Right atrium auricular region (tissue), 2 donors: ENCODE data around the gene GSPT2. TPM values are rescaled to one million over a fixed set of nuclear protein-coding genes. Genes with fewer than 3 reads are reported as not detected.

Experiments
- DNase-seq: peaks from one replicate; pipeline ENCODE4 v3.0.0-alpha.2; 2019; ENCODE audit warnings: low spot score
- H3K27ac ChIP-seq, 2 donors: fragments of 200-600 bp; sonication (generic); 1 replicate in 1 of 2; 2 replicates in 1 of 2; pipeline ENCODE4 v1.5.1; 2016 to 2019
- H3K27me3 ChIP-seq, 2 donors: fragments of 200-600 bp; sonication (generic); one replicate each; pipeline versions ENCODE4 v1.5.1 to v1.6.0; 2017 to 2019
- H3K36me3 ChIP-seq: fragments of 200-600 bp; sonication (generic); one replicate; pipeline ENCODE4 v1.5.1; 2016
- H3K4me1 ChIP-seq, 2 donors: fragments of 200-600 bp; sonication (generic); one replicate each; pipeline versions ENCODE4 v1.5.1 to v1.6.0; 2017 to 2019
- H3K4me3 ChIP-seq, 2 donors: fragments of 200-600 bp; sonication (generic); 1 replicate in 1 of 2; 2 replicates in 1 of 2; pipeline ENCODE4 v1.5.1; 2017 to 2019; ENCODE audit warnings: mild to moderate bottlenecking in 1 of 2, moderate library complexity in 1 of 2
- H3K9me3 ChIP-seq, 2 donors: fragments of 200-600 bp; sonication (generic); one replicate each; pipeline ENCODE4 v1.5.1; 2019
- CTCF ChIP-seq, 2 donors: fragments of 200-600 bp; sonication (generic); IDR thresholded peaks; one replicate each; pipeline ENCODE4 v1.5.1; 2019; ENCODE audit warnings: antibody characterized with exemption in 2 of 2
- total RNA-seq, 2 donors: library from RNA; depleted of rRNA; stranded (reverse); fragments of >200 nt; gene quantifications; one replicate each; pipeline ENCODE4 v1.1.0, GENCODE V29; 2016

GSPT2 gene
- total RNA-seq, 2 donors from 2014 or later = 5.9 to 6.7 TPM

GRCh38 chrX:51737091-51737490 lies 6.2 kb upstream of the GSPT2 start:
- no peaks in the 10 kb centered on the region for H3K27me3 ChIP-seq
- no peak overlapping the region for H3K27ac ChIP-seq
- TF ChIP-seq CTCF (IDR thresholded peaks at IDR 0.05) = no peak
- DNase-seq = no peak
- no peaks in the 10 kb centered on the region for H3K9me3 ChIP-seq
- H3K36me3 ChIP-seq = no peaks in the 10 kb centered on the region
- H3K4me3 ChIP-seq = no peak overlapping the region
- no peaks in the 10 kb centered on the region for H3K4me1 ChIP-seq

GRCh38 chrX:51742586-51742985 lies 656 bp upstream of the GSPT2 start:
- no peaks in the 10 kb centered on the region for H3K9me3 ChIP-seq
- H3K4me1 ChIP-seq = no peaks in the 10 kb centered on the region
- DNase-seq = no peak
- no peak for TF ChIP-seq CTCF (IDR thresholded peaks at IDR 0.05)
- no peaks in the 10 kb centered on the region for H3K27me3 ChIP-seq
- no peaks in the 10 kb centered on the region for H3K36me3 ChIP-seq
- H3K27ac ChIP-seq = peak overlapping the region in 1 of 2 donors; percentile 65
- H3K4me3 ChIP-seq = peak overlapping the region in 1 of 2 donors; percentile 63

GRCh38 chrX:51747671-51748070 lies 4.4 kb downstream of the GSPT2 start:
- H3K36me3 ChIP-seq = no peaks in the 10 kb centered on the region
- H3K4me3 ChIP-seq = no peak overlapping the region

GRCh38 chrX:51759055-51759839 lies 16.0 kb downstream of the GSPT2 start:
- Histone ChIP-seq H3K9me3 (no peaks in the 10 kb centered on the region), H3K36me3 (no peaks in the 10 kb centered on the region), H3K27me3 (no peaks in the 10 kb centered on the region), H3K27ac (no peak overlapping the region), H3K4me1 (no peaks in the 10 kb centered on the region), H3K4me3 (no peak overlapping the region)
- TF ChIP-seq CTCF (IDR thresholded peaks at IDR 0.05) = no peak
- DNase-seq = no peak

More at GRCh38 chrX:51747671-51748070, 4.4 kb downstream of the GSPT2 start:
- H3K9me3 ChIP-seq = no peaks in the 10 kb centered on the region
- no peak for DNase-seq
- H3K4me1 ChIP-seq = no peaks in the 10 kb centered on the region
- no peak for TF ChIP-seq CTCF (IDR thresholded peaks at IDR 0.05)
- H3K27me3 ChIP-seq = no peaks in the 10 kb centered on the region
- no peak overlapping the region for H3K27ac ChIP-seq

- Histone ChIP-seq H3K36me3 (no peaks in the 10 kb centered on the region), H3K4me1 (no peaks in the 10 kb centered on the region), H3K27me3 (no peaks in the 10 kb centered on the region), H3K9me3 (peaks cover 0 to 6% of the 10 kb centered on the region in 2 donors), H3K4me3 (no peak overlapping the region), H3K27ac (no peak overlapping the region)
- no peak for DNase-seq
- TF ChIP-seq CTCF (IDR thresholded peaks at IDR 0.05) = no peak
Measured at GRCh38 chrX:51760657-51761056, 17.4 kb downstream of the GSPT2 start.

- Histone ChIP-seq H3K4me3 (no peak overlapping the region), H3K9me3 (peaks cover 0 to 15% of the 10 kb centered on the region in 2 donors), H3K27ac (no peak overlapping the region), H3K27me3 (no peaks in the 10 kb centered on the region), H3K36me3 (no peaks in the 10 kb centered on the region), H3K4me1 (no peaks in the 10 kb centered on the region)
- no peak for DNase-seq
- TF ChIP-seq CTCF (IDR thresholded peaks at IDR 0.05) = no peak
Measured at GRCh38 chrX:51766546-51766945, 23.3 kb downstream of the GSPT2 start.
